Nephron (organoid): ENCODE data around the gene RASL12.

Source experiments
- H3K27ac Mint-ChIP-seq, 3 experiments: 2 replicates each; pipeline ENCODE4 v1.8.0; 2020; ENCODE audit warnings: mixed read lengths in 3 of 3, mild to moderate bottlenecking in 2 of 3, moderate library complexity in 1 of 3
- H3K27me3 Mint-ChIP-seq: 2 replicates; pipeline ENCODE4 v1.8.0; 2021; ENCODE audit warnings: low read depth, mild to moderate bottlenecking, moderate library complexity, mixed read lengths
- H3K36me3 Mint-ChIP-seq: 2 replicates; pipeline ENCODE4 v1.8.0; 2020; ENCODE audit warnings: low read depth, mixed read lengths
- H3K4me1 Mint-ChIP-seq: 2 replicates; pipeline ENCODE4 v1.8.0; 2020; ENCODE audit warnings: mixed read lengths
- H3K4me3 Mint-ChIP-seq, 3 experiments: 2 replicates each; pipeline ENCODE4 v1.8.0; 2020; ENCODE audit warnings: mild to moderate bottlenecking in 3 of 3, mixed read lengths in 3 of 3, moderate library complexity in 2 of 3
- H3K9me3 Mint-ChIP-seq: 2 replicates; pipeline ENCODE4 v1.8.0; 2020; ENCODE audit warnings: mixed read lengths
- CTCF ChIP-seq, 3 experiments: fragments of 200-600 bp; sonication (generic); IDR thresholded peaks; one replicate each; pipeline ENCODE4 v1.5.0; 2021; ENCODE audit warnings: antibody characterized with exemption in 3 of 3; ENCODE audit not compliant: unreplicated experiment in 3 of 3

The RASL12 gene

GRCh38 chr15:65067317-65067644, 510 bp downstream of the RASL12 start:
- H3K27ac Mint-ChIP-seq = peak overlapping the region; percentile 93 to 95 (median 94)
- TF ChIP-seq CTCF (IDR thresholded peaks at IDR 0.05; ENCODE audit: unreplicated experiment in 3 of 3) = no peak
- H3K4me1 Mint-ChIP-seq = peaks cover 69% of the 10 kb centered on the region
- H3K9me3 Mint-ChIP-seq = no peaks in the 10 kb centered on the region
- peaks cover 15% of the 10 kb centered on the region for H3K36me3 Mint-ChIP-seq
- H3K27me3 Mint-ChIP-seq = peaks cover 14% of the 10 kb centered on the region
- peak overlapping the region; percentile 90 to 93 (median 92) for H3K4me3 Mint-ChIP-seq

GRCh38 chr15:65066635-65067316, 1.0 kb downstream of the RASL12 start:
- H3K4me3 Mint-ChIP-seq = peak overlapping the region; percentile 90 to 93 (median 92)
- peak overlapping the region; percentile 93 to 95 (median 94) for H3K27ac Mint-ChIP-seq
- no peaks in the 10 kb centered on the region for H3K9me3 Mint-ChIP-seq
- no peak for TF ChIP-seq CTCF (IDR thresholded peaks at IDR 0.05; ENCODE audit: unreplicated experiment in 3 of 3)
- peaks cover 65% of the 10 kb centered on the region for H3K4me1 Mint-ChIP-seq
- peaks cover 14% of the 10 kb centered on the region for H3K27me3 Mint-ChIP-seq
- H3K36me3 Mint-ChIP-seq = peaks cover 17% of the 10 kb centered on the region

- H3K4me1 Mint-ChIP-seq = peaks cover 58% of the 10 kb centered on the region
- H3K27ac Mint-ChIP-seq = peak overlapping the region; percentile 93 to 95 (median 94)
- TF ChIP-seq CTCF (IDR thresholded peaks at IDR 0.05; ENCODE audit: unreplicated experiment in 3 of 3) = no peak
- peaks cover 18% of the 10 kb centered on the region for H3K36me3 Mint-ChIP-seq
- H3K4me3 Mint-ChIP-seq = peak overlapping the region; percentile 90 to 93 (median 92)
- H3K27me3 Mint-ChIP-seq = peaks cover 14% of the 10 kb centered on the region
- H3K9me3 Mint-ChIP-seq = no peaks in the 10 kb centered on the region
These were observed 1.7 kb downstream of the RASL12 start for GRCh38 chr15:65066001-65066634.

- TF ChIP-seq CTCF (IDR thresholded peaks at IDR 0.05; ENCODE audit: unreplicated experiment in 3 of 3) = no peak
- Mint-ChIP-seq H3K9me3 (no peaks in the 10 kb centered on the region), H3K4me1 (peaks cover 28% of the 10 kb centered on the region)
These were observed 5.1 kb downstream of the RASL12 start for GRCh38 chr15:65062726-65063125.

GRCh38 chr15:65062061-65062460, 5.7 kb downstream of the RASL12 start:
- H3K4me3 Mint-ChIP-seq = no peak overlapping the region
- H3K36me3 Mint-ChIP-seq = peaks cover 45% of the 10 kb centered on the region
- no peak for TF ChIP-seq CTCF (IDR thresholded peaks at IDR 0.05; ENCODE audit: unreplicated experiment in 3 of 3)
- peaks cover 2% of the 10 kb centered on the region for H3K27me3 Mint-ChIP-seq
- H3K4me1 Mint-ChIP-seq = peaks cover 30% of the 10 kb centered on the region
- peak overlapping the region in 1 of 3 experiments; percentile 6 for H3K27ac Mint-ChIP-seq
- H3K9me3 Mint-ChIP-seq = no peaks in the 10 kb centered on the region

More at GRCh38 chr15:65062726-65063125, 5.1 kb downstream of the RASL12 start:
- Mint-ChIP-seq H3K4me3 (no peak overlapping the region), H3K27ac (peak overlapping the region in 1 of 3 experiments; percentile 6), H3K27me3 (peaks cover 5% of the 10 kb centered on the region), H3K36me3 (peaks cover 39% of the 10 kb centered on the region)
